ENCODE measurements around the gene ATG4A.

The ATG4A gene

DNA sequence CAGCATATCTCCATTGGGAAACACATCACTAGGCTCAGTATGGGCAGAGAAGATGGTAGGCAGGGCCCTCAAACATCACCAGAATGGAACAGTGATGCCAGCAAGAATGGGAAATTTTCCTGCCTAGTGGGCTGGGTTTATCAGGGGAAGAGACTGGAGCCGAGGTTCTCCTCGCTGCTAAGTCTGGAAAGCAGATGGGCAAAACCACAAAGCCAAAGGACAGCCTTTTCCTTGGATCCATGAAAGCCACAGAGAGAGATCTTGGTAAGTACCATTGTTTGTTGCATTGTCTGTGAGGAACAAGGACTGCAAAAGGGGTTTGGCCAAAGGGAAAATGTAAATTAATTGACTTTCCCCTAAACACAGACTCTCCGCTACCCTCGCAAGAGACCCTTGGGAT, 80.1 kb downstream of the ATG4A start:
- DNase-seq: no peak

DNA sequence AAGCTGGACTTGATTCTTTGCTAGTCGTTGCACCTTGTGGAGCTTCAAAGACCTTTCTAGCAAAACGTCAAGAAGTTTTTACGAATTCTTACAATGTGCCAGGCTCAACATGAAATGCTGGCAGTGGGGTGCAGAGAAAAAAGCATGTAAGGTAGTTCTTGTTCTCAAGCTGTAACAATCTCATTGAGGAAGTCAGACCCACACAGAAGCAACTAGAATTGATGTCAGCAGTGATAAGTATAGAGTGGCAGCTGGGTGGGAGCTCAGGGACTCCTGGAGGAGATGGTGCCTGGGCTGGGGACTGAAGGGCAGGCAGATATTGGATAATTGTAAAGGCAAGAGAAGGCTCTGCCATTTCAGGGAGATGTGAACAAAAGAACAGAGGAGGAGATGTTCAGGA, 82.3 kb downstream of the ATG4A start:
- no peak for DNase-seq

DNA sequence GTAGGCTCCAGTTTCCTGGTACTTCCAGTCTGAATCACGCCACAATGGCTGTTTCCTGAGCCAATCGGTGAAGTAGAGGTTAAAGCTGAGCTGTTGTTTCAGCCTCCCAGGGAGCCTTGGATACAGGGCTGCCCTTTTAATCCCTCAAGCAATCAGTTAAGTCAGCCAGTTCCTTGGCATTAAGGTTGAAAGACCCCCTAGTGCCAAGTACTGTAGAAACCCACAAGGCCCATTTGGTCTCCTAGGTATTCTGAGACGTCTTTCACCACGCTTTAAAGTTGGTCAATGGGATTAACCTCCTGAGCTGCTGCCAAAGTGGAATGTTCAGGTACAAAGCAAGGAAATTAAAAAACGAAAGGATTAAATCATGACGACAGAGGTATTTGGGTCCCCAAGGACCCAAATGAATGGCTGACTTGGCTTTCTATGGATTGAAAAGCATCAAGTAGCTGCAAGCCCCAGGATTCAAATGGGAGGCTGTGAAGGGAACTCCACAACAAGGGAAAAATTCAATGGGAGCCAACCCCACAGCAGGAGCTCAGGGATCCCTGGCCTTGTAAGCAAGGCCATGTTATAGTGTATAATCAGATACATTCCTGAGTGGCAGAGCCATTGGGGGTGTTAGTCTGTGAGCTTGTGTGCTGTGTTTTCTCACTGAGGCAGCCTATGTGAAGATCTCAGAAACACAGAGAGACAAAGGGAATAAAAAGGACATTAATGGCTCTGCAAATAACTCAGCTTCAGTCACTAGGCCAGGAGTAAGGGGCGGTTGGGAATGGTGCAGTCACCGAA, 86.0 kb downstream of the ATG4A start:
- no peak for DNase-seq

DNA sequence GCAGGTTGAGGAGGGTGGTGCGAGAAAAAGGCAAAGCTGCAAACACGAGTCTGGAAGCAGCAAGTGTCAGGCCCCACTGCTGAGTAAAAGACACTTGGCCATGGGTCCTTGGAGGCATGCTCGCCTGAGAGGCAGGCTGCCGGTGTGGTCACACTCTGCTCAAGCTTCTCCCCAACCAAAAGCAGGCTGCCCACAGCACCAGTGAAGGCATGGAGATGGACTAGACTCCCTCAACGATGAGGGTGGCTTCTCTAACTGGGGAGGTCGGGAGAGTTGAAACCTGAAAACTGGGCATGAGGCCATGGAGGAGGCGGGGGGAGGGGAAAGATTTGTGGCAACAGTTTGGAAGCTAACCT, 86.5 kb downstream of the ATG4A start:
- DNase-seq: no peak

DNA sequence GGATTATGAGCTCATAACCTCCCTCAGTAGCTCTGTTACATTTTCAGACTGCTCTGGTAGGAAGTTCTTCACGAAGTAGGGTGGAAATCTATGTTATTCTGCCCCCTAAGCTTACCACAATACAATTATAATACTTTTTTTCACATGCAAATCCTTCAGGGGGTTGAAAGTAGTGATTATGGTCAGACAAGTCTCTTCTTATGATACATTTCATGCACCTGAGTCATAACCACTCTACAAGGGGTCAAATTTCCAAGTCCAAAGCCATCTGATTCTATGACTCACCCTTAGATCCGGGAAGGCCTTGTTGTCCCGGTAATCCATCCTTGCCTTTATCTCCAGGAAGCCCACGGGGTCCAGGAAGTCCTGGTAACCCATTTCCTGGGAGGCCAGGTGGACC, 95.2 kb downstream of the ATG4A start:
- no peak for DNase-seq

DNA sequence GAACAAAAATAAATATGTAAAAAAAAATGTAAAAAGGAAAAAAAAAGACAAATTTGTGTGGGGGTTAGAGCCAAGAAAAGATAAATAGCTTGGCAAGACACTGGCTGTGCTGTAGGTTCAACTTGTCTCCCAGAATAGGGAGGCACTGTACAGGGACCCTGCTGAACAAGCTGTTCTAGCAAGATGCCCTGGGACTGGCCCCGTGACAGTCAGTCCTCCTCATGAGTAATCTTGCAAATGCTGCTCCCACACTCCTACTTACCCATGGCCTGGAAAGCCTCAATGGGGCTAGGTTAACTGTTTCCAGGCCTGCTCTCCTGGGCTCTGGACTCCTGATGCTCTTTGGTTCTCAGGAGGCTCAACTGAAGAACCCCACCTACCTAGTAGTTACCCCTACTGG, 106.8 kb downstream of the ATG4A start:
- no peak for DNase-seq

DNA sequence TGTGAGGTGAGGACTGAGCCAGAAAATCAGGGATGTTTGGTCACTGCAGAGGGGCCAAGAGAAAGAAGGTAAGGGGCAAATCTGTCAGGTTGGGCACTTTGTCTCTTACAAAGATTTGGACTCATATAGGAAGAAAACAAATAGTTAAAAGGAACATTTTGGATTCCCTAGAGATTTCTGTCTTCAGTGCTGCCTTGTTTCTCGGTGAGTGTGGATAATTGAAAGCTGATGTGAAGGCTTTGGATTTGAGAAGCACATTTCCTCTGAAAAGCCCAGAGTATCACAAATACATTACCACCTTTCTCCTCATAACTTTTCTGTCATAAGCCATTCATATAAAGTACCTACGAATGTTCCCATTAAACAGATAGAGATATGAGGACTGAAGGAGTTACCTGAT, 107.5 kb downstream of the ATG4A start:
- no peak for DNase-seq

DNA sequence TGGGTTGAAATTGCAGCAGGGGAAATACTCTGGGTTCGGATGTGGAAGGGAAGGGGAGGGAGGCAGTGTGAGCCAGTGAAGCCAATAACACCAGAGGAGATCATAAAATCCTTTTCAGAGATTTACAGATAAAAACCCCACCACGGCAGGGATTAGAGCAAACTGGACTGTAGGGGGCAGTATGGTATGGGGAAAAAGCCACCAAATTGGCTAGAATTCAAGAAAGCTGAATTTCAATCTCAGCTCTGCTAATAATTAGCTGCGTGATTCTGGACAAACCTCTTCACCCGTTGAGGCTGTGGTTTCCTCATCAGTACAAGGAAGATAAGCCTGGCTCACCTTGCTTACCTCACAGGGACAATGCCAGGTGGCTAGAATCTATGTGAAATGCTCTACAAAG, 108.1 kb downstream of the ATG4A start:
- DNase-seq: peak; percentile 21 to 22

DNA sequence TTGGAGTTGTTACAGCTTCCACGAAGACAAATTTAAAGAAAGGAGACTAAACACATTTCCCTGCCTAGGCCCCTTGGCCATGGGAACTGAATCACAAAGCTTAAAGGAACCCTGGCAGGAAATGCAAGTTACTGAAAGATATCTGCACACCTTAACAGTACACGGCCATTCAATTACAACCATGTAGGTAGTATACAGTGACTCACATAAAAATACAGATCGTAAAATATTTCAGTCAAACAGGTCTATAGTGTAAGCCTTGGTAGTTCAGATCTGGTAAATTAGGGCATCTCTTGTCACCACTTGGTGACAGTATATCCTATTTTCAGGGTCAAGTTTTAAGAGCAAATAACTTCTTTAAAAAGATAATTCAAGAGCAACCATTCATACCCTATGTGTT, 112.0 kb downstream of the ATG4A start:
- DNase-seq: no peak
